Inferior parietal cortex (tissue), 1 donor: ENCODE measurements around the gene GALC.
"Not testable (repeated sequence)": the region's sequence is repeated elsewhere in the genome, so short reads cannot be mapped to it uniquely, and the experiment has no call there.

ENCODE experiments used
- DNase-seq: peaks from one replicate; pipeline ENCODE4 v3.0.0-alpha.2; 2016; ENCODE audit errors: extremely low spot score

The GALC gene

DNA sequence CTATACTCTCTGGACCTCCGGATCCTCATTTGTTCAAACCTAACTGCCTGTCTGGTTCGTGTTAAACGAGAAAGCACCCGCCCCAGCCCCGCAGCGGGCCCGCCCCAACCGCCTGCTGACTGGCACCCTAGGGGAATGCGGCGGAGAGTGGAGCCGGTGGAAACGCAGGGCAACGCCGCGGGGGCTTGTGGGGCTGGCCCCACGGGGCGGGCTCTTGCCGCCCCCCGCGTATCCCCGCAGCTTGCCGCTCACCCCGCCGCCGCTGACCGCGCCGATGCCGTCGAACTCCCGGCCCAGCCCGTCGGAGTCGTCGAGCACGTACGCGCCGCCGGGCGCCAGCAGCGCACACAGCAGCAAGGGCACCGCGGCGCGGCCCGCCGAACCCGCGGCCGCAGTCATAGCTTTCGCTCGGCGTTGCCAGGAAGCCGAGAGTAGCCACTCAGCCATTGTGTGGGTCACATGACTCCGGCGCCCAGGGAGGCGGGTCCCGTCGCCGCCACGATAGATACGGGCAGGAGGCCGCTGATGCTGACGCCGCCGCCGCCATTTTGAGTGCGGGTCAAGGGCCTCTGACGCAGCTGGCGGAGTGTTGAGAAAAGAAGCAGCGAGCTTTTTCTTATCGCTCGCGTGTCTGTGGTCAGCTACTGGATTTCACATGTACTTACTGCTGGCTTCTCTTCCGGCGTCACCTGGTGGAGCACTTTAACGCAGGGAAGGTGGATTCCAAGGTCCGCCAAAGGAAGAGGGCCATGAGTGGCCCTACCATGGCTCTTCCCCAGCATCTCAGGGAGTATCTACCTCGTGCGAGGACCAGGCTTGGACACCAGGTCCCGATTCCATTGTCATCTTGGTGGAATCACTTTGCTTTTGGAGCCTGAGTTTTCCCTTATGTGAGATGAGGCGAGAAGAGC is at the start of gene GALC:
TSS of gene GALC (minus strand) at position 465 of the 911 bp plus-strand sequence. CDS start at position 447, 18 bp downstream.
- peak; percentile 93 for DNase-seq

- DNase-seq = peak; percentile 17
These were observed 47.2 kb upstream of the GALC start for GRCh38 chr14:88040146-88040545.

DNA sequence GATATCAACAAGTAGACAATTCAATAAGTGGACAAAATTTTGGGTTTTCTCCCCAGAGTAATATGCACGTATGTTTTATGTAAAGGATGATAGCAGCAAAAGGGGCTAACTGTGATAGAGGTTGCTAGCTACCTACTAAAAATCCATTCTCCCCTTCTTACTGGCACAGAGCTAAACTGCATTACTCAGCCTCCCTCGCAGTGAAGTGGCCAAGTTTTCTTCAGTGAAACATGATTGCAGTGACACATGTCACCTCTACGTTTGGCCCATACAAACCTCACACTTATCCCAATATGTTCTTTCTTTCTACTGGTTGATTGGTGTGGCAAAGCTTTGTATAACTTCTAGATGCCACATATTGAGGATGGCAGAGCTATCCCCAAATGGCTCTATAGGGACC is 46.2 kb upstream of the GALC start:
- no peak for DNase-seq

- no peak for DNase-seq
These were observed 44.3 kb upstream of the GALC start for GRCh38 chr14:88037325-88037724.

GRCh38 chr14:88036422-88036821 is 43.4 kb upstream of the GALC start:
- no peak for DNase-seq

GRCh38 chr14:88034076-88034475 is 41.1 kb upstream of the GALC start:
- DNase-seq = no peak

DNA sequence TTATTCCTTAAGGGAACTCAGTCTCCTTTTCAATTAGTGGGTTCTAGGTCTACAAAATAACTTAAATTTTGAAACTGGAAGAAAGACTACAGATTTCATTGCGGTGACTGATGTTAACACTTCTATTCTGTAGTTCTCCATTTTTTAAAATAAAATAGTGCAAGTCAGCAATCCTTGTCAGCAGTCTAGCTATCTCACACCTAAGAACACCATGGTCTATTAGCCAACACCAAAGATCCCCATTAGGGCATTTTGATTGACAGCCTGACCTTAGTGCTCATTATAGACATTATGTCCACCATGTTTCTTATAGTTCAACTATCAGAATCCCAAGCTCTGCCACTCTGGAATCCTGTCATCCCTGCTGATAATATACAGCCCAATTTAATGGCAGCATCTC is 39.4 kb upstream of the GALC start:
- DNase-seq = no peak

DNA sequence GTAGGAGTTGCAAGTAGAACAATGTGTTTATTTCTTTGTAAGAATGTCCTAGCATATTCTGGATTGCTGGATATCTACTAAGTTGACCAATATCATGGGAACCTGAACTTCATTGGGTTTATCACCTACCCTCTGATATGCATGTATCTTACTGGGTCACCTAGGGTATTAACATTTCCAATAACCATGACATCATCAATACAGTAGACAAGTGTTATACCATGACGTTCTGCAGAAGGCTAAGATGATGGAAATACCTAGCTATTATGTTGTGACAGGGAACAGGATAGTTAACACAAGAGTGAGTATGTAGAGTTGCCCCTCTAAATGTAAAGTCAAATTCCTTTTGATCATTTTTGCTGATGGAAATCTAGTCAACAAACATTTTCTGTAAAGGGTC is 37.9 kb upstream of the GALC start:
- DNase-seq = no peak

DNA sequence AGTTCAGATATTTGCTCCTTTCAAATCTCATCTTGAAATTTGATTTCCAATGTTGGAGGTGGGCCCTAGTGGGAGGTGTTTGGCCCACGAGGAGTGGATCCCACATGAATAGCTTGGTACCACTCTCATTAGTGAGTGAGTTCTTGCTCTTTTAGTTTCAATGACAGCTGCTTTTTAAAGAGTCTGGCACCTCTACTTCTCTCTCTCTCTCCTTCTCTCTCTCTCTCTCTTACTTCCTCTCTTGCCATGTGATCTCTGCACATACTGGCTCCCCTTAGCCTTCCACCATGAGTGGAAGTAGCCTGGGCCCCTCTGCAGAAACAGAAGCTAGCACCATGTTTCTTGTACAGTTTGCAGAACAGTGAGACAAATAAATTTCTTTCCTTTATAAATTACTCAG is 37.1 kb upstream of the GALC start:
- DNase-seq = no peak

GRCh38 chr14:88029500-88029899 is 36.5 kb upstream of the GALC start:
- no peak for DNase-seq

GRCh38 chr14:88026890-88027289 is 33.9 kb upstream of the GALC start:
- no peak for DNase-seq

DNA sequence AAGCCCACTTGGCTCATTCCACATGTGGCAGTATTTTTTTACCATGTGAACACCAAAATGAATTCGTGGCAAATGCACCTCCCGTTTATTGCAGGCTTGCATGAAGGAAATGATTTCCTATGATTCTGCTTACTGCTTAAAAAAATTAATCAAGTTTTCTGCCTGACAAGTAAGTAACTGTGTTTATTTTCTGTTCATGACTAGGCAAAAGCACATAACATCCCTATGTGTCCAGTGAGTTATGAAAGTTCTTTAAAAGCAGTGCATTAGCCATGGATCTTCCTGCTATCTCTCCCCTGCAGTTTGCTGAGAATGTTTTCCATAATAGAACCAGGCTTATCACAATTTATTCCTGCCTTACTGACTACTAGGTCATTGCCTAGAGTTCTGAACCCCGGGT is 32.3 kb upstream of the GALC start:
- DNase-seq = no peak

DNA sequence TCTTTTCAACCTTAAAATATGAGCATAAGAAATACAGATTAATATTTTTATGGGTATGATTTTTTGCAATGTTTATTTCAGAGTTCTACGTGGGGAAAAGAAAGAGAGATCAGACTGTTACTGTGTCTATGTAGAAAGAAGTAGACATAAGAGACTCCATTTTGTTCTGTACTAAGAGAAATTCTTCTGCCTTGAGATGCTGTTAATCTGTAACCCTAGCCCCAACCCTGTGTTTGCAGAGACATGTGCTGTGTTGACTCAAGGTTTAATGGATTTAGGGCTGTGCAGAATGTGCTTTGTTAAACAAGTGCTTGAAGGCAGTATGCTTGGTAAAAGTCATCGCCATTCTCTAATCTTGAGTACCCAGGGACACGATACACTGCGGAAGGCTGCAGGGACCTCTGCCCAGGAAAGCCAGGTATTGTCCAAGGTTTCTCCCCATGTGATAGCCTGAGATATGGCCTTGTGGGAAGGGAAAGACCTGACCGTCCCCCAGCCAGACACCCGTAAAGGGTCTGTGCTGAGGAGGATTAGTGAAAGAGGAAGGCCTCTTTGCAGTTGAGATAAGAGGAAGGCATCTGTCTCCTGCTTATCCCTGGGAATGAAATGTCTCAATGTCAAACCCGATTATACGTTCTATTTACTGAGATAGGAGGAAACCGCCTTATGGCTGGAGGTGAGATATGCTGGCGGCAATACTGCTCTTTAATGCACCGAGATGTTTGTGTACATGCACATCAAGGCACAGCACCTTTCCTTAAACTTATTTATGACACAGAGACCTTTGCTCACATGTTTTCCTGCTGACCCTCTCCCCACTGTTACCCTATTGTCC is 31.5 kb upstream of the GALC start:
- DNase-seq = not testable (repeated sequence)

DNA sequence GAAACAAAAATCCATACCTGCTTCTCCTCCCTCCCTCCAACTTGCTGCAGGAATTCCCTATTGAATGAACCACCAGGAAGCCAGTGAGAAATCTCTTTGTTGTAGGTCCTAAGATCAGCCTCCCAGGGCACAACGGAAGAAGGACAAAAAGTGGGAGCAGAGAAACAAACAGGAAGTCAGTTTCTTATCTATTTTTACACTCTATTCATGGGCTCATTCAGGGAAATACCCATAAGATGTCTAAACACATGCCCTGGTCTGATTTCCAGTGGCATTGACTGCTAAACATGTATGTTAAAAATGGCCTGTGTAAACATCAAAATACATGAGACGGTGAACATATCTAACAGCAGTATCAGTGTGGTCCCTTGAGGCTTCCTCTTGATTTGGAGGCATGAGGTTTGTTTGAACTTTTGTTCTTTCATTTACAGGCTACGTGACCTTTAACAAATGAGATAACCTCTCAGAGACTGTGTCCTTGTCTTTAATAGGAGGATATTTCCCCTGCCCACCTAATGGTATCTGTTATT is 30.7 kb upstream of the GALC start:
- no peak for DNase-seq

DNA sequence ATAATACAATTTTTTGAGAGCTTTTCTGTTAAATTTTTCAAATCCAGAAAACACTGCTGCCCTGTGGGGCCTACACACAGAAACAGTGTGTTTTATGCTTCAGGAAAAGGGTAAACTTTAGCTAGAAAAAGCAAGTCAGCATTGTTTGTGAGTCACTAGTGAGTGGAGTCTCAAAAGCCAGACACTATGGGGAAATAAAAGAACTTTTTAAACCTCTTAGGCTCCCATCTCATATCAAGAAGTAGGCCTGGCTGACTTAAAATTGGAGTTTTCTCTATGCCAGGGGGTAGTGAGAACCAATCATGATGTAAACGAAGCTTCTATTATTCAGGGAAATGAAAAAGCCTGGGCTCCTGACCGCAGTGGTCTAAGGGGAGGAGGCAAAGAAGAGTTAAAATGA is 24.6 kb upstream of the GALC start:
- no peak for DNase-seq

DNA sequence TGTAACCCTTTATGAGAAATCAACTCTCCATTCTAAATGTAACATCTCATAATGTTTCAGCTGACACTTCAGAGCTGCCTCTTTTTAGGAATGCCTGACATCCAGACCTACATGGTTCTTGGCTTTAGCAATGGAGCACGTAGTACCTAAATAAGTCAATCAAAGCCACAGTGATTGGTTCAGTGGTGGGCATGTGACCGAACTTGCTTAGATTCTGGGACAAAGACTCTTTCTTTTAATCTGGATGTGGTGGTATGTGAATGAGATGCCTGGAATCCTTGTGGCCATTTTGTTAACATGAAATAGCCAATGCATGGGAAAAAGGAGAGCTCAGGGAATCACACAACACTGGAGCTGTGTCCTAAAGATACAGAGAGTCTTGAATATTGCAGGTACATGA is 23.8 kb upstream of the GALC start:
- DNase-seq = no peak

DNA sequence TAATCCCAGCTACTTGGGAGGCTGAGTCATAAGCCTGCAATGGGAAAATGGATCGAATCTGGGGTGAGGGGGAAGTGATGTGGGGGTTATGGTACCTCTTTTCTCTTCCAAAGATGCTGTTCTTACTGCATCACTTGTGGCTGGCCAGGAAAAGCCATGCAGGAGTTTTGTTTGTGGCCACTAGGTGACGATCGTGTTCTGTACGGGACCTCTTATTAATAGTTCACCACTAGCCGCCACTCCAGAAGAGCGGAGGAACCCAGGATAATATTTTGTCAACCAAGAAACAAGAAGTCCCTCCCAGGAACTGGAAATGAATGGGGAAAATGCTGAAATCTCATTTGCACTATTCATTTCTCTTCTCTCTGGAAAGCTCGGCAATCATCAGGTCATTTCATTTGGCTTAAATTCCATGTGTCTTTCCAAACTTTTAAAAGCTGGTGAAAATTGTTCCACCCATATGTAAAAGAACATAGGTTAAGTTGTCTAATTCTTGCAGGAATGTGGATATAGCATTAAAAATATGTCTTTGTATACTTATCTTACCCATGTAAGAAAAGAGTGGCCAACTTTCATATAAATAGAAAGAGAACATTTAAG is 20.9 kb upstream of the GALC start:
- peak; percentile 84 for DNase-seq

- DNase-seq = no peak
These were observed 19.5 kb upstream of the GALC start for GRCh38 chr14:88012495-88012894.

DNA sequence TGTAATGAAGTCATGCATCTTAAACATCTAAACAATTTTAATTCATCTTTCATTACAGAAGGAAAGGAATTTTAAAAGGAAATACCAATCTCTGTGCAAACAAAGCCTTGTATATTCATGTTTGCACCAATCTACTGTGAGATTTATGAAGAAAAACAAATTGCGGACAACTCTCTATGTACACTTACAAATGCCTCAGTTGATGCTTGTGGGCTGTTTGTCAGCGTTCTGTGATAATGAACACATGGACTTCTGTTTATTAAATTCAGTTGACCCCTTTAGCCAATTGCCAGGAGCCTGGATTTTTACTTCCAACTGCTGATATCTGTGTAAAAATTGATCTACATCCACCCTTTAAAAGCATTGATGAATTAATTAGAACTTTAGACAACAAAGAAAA is 17.3 kb upstream of the GALC start:
- DNase-seq = no peak

- no peak for DNase-seq
These were observed 16.5 kb upstream of the GALC start for GRCh38 chr14:88009486-88009885.

GRCh38 chr14:88008039-88008742 is 15.2 kb upstream of the GALC start:
- DNase-seq = no peak

- no peak for DNase-seq
These were observed 14.6 kb upstream of the GALC start for GRCh38 chr14:88007608-88008007.
